CD14-positive monocyte (primary cell): ENCODE data around the gene RAB3GAP2. TPM values are rescaled to one million over a fixed set of nuclear protein-coding genes. Genes with fewer than 3 reads are reported as not detected.
"Not testable (repeated sequence)": the region's sequence is repeated elsewhere in the genome, so short reads cannot be mapped to it uniquely, and the experiment has no call there.

ENCODE experiments used
- DNase-seq, 3 donors: peaks; one replicate each; pipeline ENCODE4 v3.0.0-alpha.2; 2011 to 2022
- H2AFZ ChIP-seq: 2 replicates; pipeline ENCODE4 v1.6.0; 2012; ENCODE audit warnings: mild to moderate bottlenecking, low read depth, low read length, inconsistent platforms; ENCODE audit not compliant: insufficient read depth, poor library complexity, severe bottlenecking
- H3K27ac ChIP-seq, 2 donors: 1 replicate in 1 of 2; 2 replicates in 1 of 2; pipeline ENCODE4 v1.5.1; 2012 to 2013; ENCODE audit warnings: low read length in 2 of 2, control low read depth in 1 of 2, inconsistent platforms in 1 of 2, low read depth in 1 of 2, mild to moderate bottlenecking in 1 of 2
- H3K27me3 ChIP-seq, 2 donors: one replicate each; pipeline versions ENCODE4 v1.6.0 to v1.6.1; 2011 to 2013; ENCODE audit warnings: low read length in 2 of 2; ENCODE audit not compliant: control insufficient read depth in 2 of 2, insufficient read depth in 2 of 2
- H3K36me3 ChIP-seq, 2 donors: replicated peaks in 1 of 2; 1 replicate in 1 of 2; 2 replicates in 1 of 2; pipeline versions ENCODE4 v1.5.1 to v1.6.1; 2012 to 2013; ENCODE audit warnings: low read length in 2 of 2, control low read depth in 1 of 2, inconsistent platforms in 1 of 2, mild to moderate bottlenecking in 1 of 2; ENCODE audit not compliant: insufficient read depth in 2 of 2, control insufficient read depth in 1 of 2
- H3K4me1 ChIP-seq, 2 donors: 1 replicate in 1 of 2; 2 replicates in 1 of 2; pipeline versions ENCODE4 v1.5.1 to v1.6.1; 2012 to 2013; ENCODE audit warnings: low read length in 2 of 2, control low read depth in 1 of 2, inconsistent platforms in 1 of 2, mild to moderate bottlenecking in 1 of 2, moderate library complexity in 1 of 2; ENCODE audit not compliant: insufficient read depth in 2 of 2, control insufficient read depth in 1 of 2
- H3K4me2 ChIP-seq: replicated peaks from 2 replicates; pipeline ENCODE3; 2012; ENCODE audit warnings: low read length, moderate library complexity, mild to moderate bottlenecking; ENCODE audit not compliant: poor library complexity, severe bottlenecking; ENCODE audit errors: extremely low read depth
- H3K4me3 ChIP-seq, 3 experiments: fragments of 200-600 bp in 1 of 3; sonication (generic) in 1 of 3; replicated peaks in 1 of 3; 1 replicate in 2 of 3; 2 replicates in 1 of 3; pipeline ENCODE4 v1.5.1; 2011 to 2013; ENCODE audit warnings: low read length in 3 of 3, mild to moderate bottlenecking in 3 of 3, control low read depth in 2 of 3, low read depth in 2 of 3, inconsistent platforms in 1 of 3, moderate library complexity in 1 of 3
- H3K79me2 ChIP-seq: 2 replicates; pipeline ENCODE4 v1.6.0; 2012; ENCODE audit warnings: mild to moderate bottlenecking, control low read depth, inconsistent platforms, low read length, moderate library complexity; ENCODE audit not compliant: insufficient read depth
- H3K9ac ChIP-seq: 2 replicates; pipeline ENCODE4 v1.6.0; 2017; ENCODE audit warnings: low read length, mild to moderate bottlenecking; ENCODE audit not compliant: insufficient read depth, poor library complexity, severe bottlenecking
- H3K9me3 ChIP-seq, 2 donors: replicated peaks in 1 of 2; 1 replicate in 1 of 2; 2 replicates in 1 of 2; pipeline versions ENCODE4 v1.5.1 to v1.6.1; 2012 to 2013; ENCODE audit warnings: low read length in 2 of 2, control low read depth in 1 of 2; ENCODE audit not compliant: control insufficient read depth in 1 of 2, insufficient read depth in 1 of 2
- H4K20me1 ChIP-seq: 2 replicates; pipeline ENCODE4 v1.6.0; 2012; ENCODE audit warnings: mild to moderate bottlenecking, low read length, control low read depth, moderate library complexity; ENCODE audit not compliant: insufficient read depth
- H3K27ac Mint-ChIP-seq, 7 donors: one replicate each; pipeline ENCODE4 v1.8.0; 2020; ENCODE audit warnings: mild to moderate bottlenecking in 7 of 7, mixed read lengths in 7 of 7, moderate library complexity in 6 of 7, inconsistent platforms in 2 of 7
- H3K27me3 Mint-ChIP-seq, 3 donors: one replicate each; pipeline ENCODE4 v1.8.0; 2021 to 2022; ENCODE audit warnings: low read depth in 3 of 3, mild to moderate bottlenecking in 3 of 3, mixed read lengths in 3 of 3, moderate library complexity in 3 of 3, inconsistent platforms in 1 of 3
- H3K36me3 Mint-ChIP-seq, 2 donors: one replicate each; pipeline ENCODE4 v1.8.0; 2020; ENCODE audit warnings: mixed read lengths in 2 of 2, inconsistent platforms in 1 of 2, mild to moderate bottlenecking in 1 of 2
- H3K4me1 Mint-ChIP-seq: one replicate; pipeline ENCODE4 v1.8.0; 2020; ENCODE audit warnings: mild to moderate bottlenecking, mixed read lengths
- H3K4me3 Mint-ChIP-seq, 2 donors: one replicate each; pipeline ENCODE4 v1.8.0; 2020; ENCODE audit warnings: mild to moderate bottlenecking in 2 of 2, mixed read lengths in 2 of 2, moderate library complexity in 1 of 2
- H3K9me3 Mint-ChIP-seq, 7 donors: one replicate each; pipeline ENCODE4 v1.8.0; 2020 to 2022; ENCODE audit warnings: mixed read lengths in 7 of 7, mild to moderate bottlenecking in 6 of 7, moderate library complexity in 6 of 7, inconsistent platforms in 2 of 7
- WGBS: methylation state at CpG from one replicate; pipeline ENCODE4 v1.1.5; 2013; ENCODE audit warnings: missing lambda C conversion rate; ENCODE audit not compliant: insufficient coverage; 5-methylcytosine and 5-hydroxymethylcytosine counted together
- intact Hi-C, 2 donors: fragments of 100-400 bp; cut with micrococcal nuclease; formaldehyde crosslinking; loops; one replicate each; pipeline versions ENCODE4 v1.15.0 to v1.15.1; 2023
- polyA plus RNA-seq, 3 donors: library from polyadenylated mRNA; depleted of rRNA in 1 of 3; unstranded in 2 of 3; stranded (reverse) in 1 of 3; fragments of 300-500 nt in 2 of 3; fragments of >200 nt in 1 of 3; fragmentation: Illumina TruSeq in 2 of 3; gene quantifications; 1 replicate in 2 of 3; 2 replicates in 1 of 3; pipeline ENCODE4 v1.2.3, GENCODE V29; 2012 to 2021
- TF ChIP-seq, protein P1 (sequence below): fragments of 200-600 bp; IDR thresholded peaks from one replicate; pipeline ENCODE4 v1.8.0; 2022; ENCODE audit warnings: antibody characterized with exemption, mild to moderate bottlenecking

Gene RAB3GAP2
- polyA plus RNA-seq, 3 donors = 9.8 to 12.1 (median 11.6) TPM

DNA sequence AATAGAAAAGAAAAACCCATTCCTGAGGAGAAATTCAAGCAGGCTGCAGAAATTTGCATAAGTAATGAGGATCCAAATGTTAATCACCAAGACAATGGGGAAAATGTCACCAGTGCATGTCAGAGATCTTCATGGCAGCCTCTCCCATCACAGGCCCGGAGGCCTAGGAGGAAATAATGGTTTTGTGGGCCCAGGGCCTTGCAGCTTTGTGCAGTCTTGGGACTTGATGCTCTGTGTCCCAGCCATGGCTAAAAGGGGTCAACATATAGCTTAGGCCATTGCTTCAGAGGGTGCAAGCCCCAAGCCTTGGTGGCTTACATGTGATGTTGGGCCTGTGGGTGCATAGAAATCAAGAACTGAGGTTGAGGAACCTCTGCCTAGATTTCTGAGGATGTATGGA, 22.7 kb downstream of the RAB3GAP2 start:
- H3K36me3 Mint-ChIP-seq = peaks cover 58 to 66% of the 10 kb centered on the region in 2 donors
- H3K4me3 Mint-ChIP-seq = no peak overlapping the region
- WGBS = no CpG with 5 or more reads among the region's 1 CpG

DNA sequence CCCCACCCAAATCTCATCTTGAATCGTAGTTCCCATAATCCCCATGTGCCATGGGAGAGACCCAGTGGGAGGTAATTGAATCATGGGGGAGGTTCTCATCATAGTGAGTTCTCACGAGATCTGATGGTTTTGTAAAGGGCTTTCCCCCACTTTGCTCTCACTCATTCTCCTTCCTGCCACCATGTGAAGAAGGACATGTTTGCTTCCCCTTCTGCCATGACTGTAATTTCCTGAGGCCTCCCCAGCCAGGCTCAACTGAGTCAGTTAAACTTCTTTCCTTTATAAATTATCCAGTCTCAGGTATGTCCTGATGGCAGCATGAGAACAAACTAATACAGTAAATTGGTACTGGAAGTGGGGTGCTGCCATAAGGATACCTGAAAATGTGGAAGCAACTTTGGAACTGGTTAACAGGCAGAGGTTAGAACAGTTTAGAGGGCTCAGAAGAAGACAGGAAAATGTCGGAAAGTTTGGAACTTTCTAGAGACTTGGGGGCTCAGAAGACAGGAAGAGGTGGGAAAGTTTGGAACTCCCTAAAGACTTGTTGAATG, 23.5 kb downstream of the RAB3GAP2 start:
- Histone ChIP-seq H3K79me2 (peaks cover 17% of the 10 kb centered on the region), H3K9me3 (peaks cover 31 to 42% of the 10 kb centered on the region in 2 donors), H3K36me3 (peaks cover 16 to 47% of the 10 kb centered on the region in 2 donors)
- Mint-ChIP-seq H3K36me3 (peaks cover 56 to 59% of the 10 kb centered on the region in 2 donors), H3K9me3 (peaks cover 34 to 57% (median 46%) of the 10 kb centered on the region in 7 donors)
- H3K27me3 Mint-ChIP-seq, H4K20me1 ChIP-seq, H3K4me1 ChIP-seq, H3K27me3 ChIP-seq, H3K9ac ChIP-seq, H2AFZ ChIP-seq, H3K27ac Mint-ChIP-seq, H3K4me1 Mint-ChIP-seq, H3K4me3 ChIP-seq, H3K27ac ChIP-seq, H3K4me2 ChIP-seq, intact Hi-C loops, H3K4me3 Mint-ChIP-seq, DNase-seq: not testable (repeated sequence)
- WGBS = 100% methylated on average over 1 of the region's 3 CpGs

More for the DNA sequence above, 22.7 kb downstream of the RAB3GAP2 start:
- H3K9me3 Mint-ChIP-seq = peaks cover 34 to 57% (median 46%) of the 10 kb centered on the region in 7 donors
- intact Hi-C loops = no loop called here
- no peak for DNase-seq
- H3K4me1 Mint-ChIP-seq = no peaks in the 10 kb centered on the region
- peaks cover 0 to 4% (median 0%) of the 10 kb centered on the region in 3 donors for H3K27me3 Mint-ChIP-seq
- Histone ChIP-seq H3K9ac (no peak overlapping the region), H4K20me1 (no peaks in the 10 kb centered on the region), H3K36me3 (peaks cover 16 to 47% of the 10 kb centered on the region in 2 donors), H3K4me2 (no peak overlapping the region), H3K4me3 (no peak overlapping the region), H3K27ac (no peak overlapping the region), H3K4me1 (no peaks in the 10 kb centered on the region), H3K9me3 (peaks cover 31 to 42% of the 10 kb centered on the region in 2 donors), H2AFZ (no peak overlapping the region), H3K79me2 (peaks cover 13% of the 10 kb centered on the region), H3K27me3 (no peaks in the 10 kb centered on the region)
- H3K27ac Mint-ChIP-seq = no peak overlapping the region
- TF ChIP-seq, protein P1, sequence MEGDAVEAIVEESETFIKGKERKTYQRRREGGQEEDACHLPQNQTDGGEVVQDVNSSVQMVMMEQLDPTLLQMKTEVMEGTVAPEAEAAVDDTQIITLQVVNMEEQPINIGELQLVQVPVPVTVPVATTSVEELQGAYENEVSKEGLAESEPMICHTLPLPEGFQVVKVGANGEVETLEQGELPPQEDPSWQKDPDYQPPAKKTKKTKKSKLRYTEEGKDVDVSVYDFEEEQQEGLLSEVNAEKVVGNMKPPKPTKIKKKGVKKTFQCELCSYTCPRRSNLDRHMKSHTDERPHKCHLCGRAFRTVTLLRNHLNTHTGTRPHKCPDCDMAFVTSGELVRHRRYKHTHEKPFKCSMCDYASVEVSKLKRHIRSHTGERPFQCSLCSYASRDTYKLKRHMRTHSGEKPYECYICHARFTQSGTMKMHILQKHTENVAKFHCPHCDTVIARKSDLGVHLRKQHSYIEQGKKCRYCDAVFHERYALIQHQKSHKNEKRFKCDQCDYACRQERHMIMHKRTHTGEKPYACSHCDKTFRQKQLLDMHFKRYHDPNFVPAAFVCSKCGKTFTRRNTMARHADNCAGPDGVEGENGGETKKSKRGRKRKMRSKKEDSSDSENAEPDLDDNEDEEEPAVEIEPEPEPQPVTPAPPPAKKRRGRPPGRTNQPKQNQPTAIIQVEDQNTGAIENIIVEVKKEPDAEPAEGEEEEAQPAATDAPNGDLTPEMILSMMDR = no peak

- H3K4me3 Mint-ChIP-seq, H3K4me2 ChIP-seq, H3K27ac ChIP-seq, H3K27me3 Mint-ChIP-seq, intact Hi-C loops, DNase-seq, H3K9ac ChIP-seq, H3K27ac Mint-ChIP-seq, H3K4me3 ChIP-seq, H3K4me1 Mint-ChIP-seq, H2AFZ ChIP-seq, H3K4me1 ChIP-seq, H3K27me3 ChIP-seq: not testable (repeated sequence)
- Histone ChIP-seq H3K9me3 (peaks cover 20 to 35% of the 10 kb centered on the region in 2 donors), H4K20me1 (peaks cover 20% of the 10 kb centered on the region), H3K79me2 (peaks cover 35% of the 10 kb centered on the region), H3K36me3 (peaks cover 0 to 24% of the 10 kb centered on the region in 2 donors)
- Mint-ChIP-seq H3K36me3 (peaks cover 36 to 37% of the 10 kb centered on the region in 2 donors), H3K9me3 (peaks cover 29 to 44% (median 34%) of the 10 kb centered on the region in 7 donors)
- no CpG with 5 or more reads among the region's 6 CpGs for WGBS
Measured at GRCh38 chr1:220245900-220246299, 26.4 kb downstream of the RAB3GAP2 start.
